Measurements from ENCODE around the gene NPAS3.

NPAS3 gene

GRCh38 chr14:33715227-33715528 is 776.5 kb downstream of the NPAS3 start:
- TF ChIP-seq, protein P1, sequence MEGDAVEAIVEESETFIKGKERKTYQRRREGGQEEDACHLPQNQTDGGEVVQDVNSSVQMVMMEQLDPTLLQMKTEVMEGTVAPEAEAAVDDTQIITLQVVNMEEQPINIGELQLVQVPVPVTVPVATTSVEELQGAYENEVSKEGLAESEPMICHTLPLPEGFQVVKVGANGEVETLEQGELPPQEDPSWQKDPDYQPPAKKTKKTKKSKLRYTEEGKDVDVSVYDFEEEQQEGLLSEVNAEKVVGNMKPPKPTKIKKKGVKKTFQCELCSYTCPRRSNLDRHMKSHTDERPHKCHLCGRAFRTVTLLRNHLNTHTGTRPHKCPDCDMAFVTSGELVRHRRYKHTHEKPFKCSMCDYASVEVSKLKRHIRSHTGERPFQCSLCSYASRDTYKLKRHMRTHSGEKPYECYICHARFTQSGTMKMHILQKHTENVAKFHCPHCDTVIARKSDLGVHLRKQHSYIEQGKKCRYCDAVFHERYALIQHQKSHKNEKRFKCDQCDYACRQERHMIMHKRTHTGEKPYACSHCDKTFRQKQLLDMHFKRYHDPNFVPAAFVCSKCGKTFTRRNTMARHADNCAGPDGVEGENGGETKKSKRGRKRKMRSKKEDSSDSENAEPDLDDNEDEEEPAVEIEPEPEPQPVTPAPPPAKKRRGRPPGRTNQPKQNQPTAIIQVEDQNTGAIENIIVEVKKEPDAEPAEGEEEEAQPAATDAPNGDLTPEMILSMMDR (conservative IDR thresholded peaks at IDR 0.05) = no peak
- peak overlapping the region; percentile 14; the same call in 1 of the 2 replicates for H3K27ac ChIP-seq

GRCh38 chr14:33716921-33717320 is 778.2 kb downstream of the NPAS3 start:
- no peak overlapping the region for H3K27ac ChIP-seq
- TF ChIP-seq, protein P1 (conservative IDR thresholded peaks at IDR 0.05) = no peak

DNA sequence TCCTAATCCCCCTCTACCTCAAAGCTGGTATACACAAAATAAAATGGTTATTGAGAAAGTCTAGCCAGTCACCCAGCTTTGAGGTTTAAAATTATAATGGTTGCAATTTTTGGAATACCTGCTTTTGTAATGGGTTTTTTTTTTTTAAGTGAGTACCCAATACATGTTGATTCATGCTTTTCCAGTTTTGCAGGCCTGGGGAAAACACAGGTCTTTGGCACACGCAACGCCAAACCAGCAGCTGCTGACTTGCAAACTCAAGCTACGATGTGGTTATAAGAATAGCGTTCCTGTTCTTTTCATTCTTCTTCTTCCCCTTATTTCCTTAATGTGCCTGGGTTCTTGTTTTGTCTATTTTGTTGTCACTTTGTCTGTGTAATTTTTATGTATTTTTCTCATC is 779.2 kb downstream of the NPAS3 start:
- TF ChIP-seq, protein P1 (conservative IDR thresholded peaks at IDR 0.05) = no peak
- H3K27ac ChIP-seq = no peak overlapping the region

- TF ChIP-seq, protein P1 (conservative IDR thresholded peaks at IDR 0.05) = no peak
- H3K27ac ChIP-seq = no peak overlapping the region
Observed at GRCh38 chr14:33720284-33720787, 781.7 kb downstream of the NPAS3 start.

GRCh38 chr14:33726685-33727084 is 788.0 kb downstream of the NPAS3 start:
- H3K27ac ChIP-seq = no peak overlapping the region
- TF ChIP-seq, protein P1 (conservative IDR thresholded peaks at IDR 0.05) = no peak

DNA sequence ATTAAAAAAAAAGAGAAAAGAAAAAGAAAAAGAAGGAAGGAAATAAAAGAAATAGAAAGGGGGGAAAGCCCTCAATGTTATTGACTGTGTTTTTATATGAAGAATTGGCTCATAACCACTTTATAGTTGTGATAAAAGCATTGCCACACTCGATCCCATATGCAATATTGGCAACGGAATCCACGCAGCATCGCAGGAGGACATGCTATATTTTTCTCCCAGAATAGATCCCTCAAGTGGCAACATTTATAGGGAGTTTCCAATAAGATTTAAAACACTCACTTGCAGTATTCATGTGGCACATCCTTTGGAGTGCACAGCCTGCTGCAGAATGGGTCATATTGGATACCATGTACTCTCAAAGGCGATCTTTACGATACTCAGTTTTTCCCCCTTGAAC is 788.9 kb downstream of the NPAS3 start:
- TF ChIP-seq, protein P1 (conservative IDR thresholded peaks at IDR 0.05) = no peak
- H3K27ac ChIP-seq = peak overlapping the region; percentile 66

DNA sequence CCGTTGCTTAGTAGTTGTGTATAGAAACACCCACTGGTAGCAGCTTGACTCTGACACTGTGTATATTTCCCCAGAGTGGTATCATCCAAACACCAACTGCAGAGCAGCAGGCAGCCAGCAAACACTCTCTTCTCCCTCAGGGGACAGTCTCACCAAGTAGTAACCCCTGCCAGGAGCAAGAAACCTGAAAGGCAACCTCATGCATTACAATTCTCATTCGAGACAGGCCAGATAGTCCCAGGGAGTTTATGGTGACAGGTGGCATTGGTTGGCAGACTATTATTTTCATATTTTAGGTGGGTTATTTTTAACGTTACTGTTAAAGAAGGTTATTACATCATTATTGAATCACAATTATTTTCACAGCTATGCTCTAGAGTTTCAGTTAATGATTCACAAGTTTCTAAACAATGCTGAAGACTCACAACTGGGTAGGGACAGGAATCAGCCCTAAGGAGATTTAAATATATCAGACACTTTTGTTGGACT is 789.4 kb downstream of the NPAS3 start:
- H3K27ac ChIP-seq = peak overlapping the region; percentile 66
- TF ChIP-seq, protein P1 (conservative IDR thresholded peaks at IDR 0.05) = no peak

Data from VCaP (cell line).